H9 (cell line): Measurements from ENCODE around the gene TMOD3. TPM values are rescaled to one million over a fixed set of nuclear protein-coding genes. Genes with fewer than 3 reads are reported as not detected.

Source experiments
- DNase-seq: peaks from one replicate; pipeline ENCODE4 v3.0.0-alpha.2; 2017
- H2AFZ ChIP-seq: one replicate; pipeline ENCODE4 v1.6.1; 2013; ENCODE audit warnings: mild to moderate bottlenecking, low read length, control low read depth, moderate library complexity
- H2AK5ac ChIP-seq: 2 replicates; pipeline ENCODE4 v1.6.1; 2013; ENCODE audit warnings: low read length, control low read depth, mixed read lengths; ENCODE audit not compliant: insufficient read length
- H2BK120ac ChIP-seq: one replicate; pipeline ENCODE4 v1.6.1; 2013; ENCODE audit warnings: low read depth, mild to moderate bottlenecking, low read length, control low read depth, inconsistent platforms; ENCODE audit not compliant: poor library complexity, severe bottlenecking
- H2BK12ac ChIP-seq: 2 replicates; pipeline ENCODE4 v1.6.1; 2013; ENCODE audit warnings: low read length, control low read depth, mixed read lengths, low read depth; ENCODE audit not compliant: insufficient read length
- H2BK15ac ChIP-seq: 2 replicates; pipeline ENCODE4 v1.6.1; 2013; ENCODE audit warnings: low read depth, low read length, control low read depth
- H2BK20ac ChIP-seq: one replicate; pipeline ENCODE4 v1.6.1; 2013; ENCODE audit warnings: low read depth, mild to moderate bottlenecking, low read length, control low read depth, inconsistent platforms; ENCODE audit not compliant: poor library complexity, severe bottlenecking
- H2BK5ac ChIP-seq: 2 replicates; pipeline ENCODE4 v1.6.1; 2013; ENCODE audit warnings: low read length, control low read depth, mixed read lengths; ENCODE audit not compliant: insufficient read length
- H3K14ac ChIP-seq: 2 replicates; pipeline ENCODE4 v1.6.1; 2013; ENCODE audit warnings: low read length, control low read depth; ENCODE audit not compliant: insufficient read depth
- H3K18ac ChIP-seq: 2 replicates; pipeline ENCODE4 v1.6.1; 2013; ENCODE audit warnings: low read depth, mild to moderate bottlenecking, mixed read lengths, low read length, control low read depth; ENCODE audit not compliant: insufficient read length
- H3K23ac ChIP-seq: 2 replicates; pipeline ENCODE4 v1.6.1; 2013; ENCODE audit warnings: low read length, control low read depth, mixed read lengths, low read depth; ENCODE audit not compliant: insufficient read length
- H3K23me2 ChIP-seq: 2 replicates; pipeline ENCODE4 v1.6.1; 2013; ENCODE audit warnings: low read depth, mild to moderate bottlenecking, mixed read lengths, low read length, control low read depth; ENCODE audit not compliant: insufficient read length, poor library complexity, severe bottlenecking
- H3K27ac ChIP-seq: 2 replicates; pipeline ENCODE4 v1.5.1; 2013; ENCODE audit warnings: low read length, control low read depth, mixed read lengths, low read depth; ENCODE audit not compliant: insufficient read length
- H3K27me3 ChIP-seq: 2 replicates; pipeline ENCODE4 v1.6.1; 2013; ENCODE audit warnings: low read length, control low read depth, inconsistent platforms; ENCODE audit not compliant: insufficient read depth
- H3K4ac ChIP-seq: 2 replicates; pipeline ENCODE4 v1.6.1; 2013; ENCODE audit warnings: low read depth, mild to moderate bottlenecking, control low read depth, inconsistent platforms, low read length, moderate library complexity
- H3K4me1 ChIP-seq: 2 replicates; pipeline ENCODE4 v1.6.1; 2013; ENCODE audit warnings: low read length, control low read depth, inconsistent platforms; ENCODE audit not compliant: insufficient read depth
- H3K4me2 ChIP-seq: 2 replicates; pipeline ENCODE4 v1.6.1; 2013; ENCODE audit warnings: low read length, control low read depth, mixed read lengths; ENCODE audit not compliant: insufficient read length, insufficient read depth
- H3K56ac ChIP-seq: 2 replicates; pipeline ENCODE4 v1.6.1; 2013; ENCODE audit warnings: low read depth, mild to moderate bottlenecking, mixed read lengths, low read length, control low read depth; ENCODE audit not compliant: insufficient read length
- H3K79me1 ChIP-seq: 2 replicates; pipeline ENCODE4 v1.6.1; 2013; ENCODE audit warnings: low read depth, mild to moderate bottlenecking, moderate library complexity, low read length, control low read depth, inconsistent platforms; ENCODE audit not compliant: insufficient read depth, poor library complexity, severe bottlenecking
- H3K79me2 ChIP-seq: 2 replicates; pipeline ENCODE4 v1.6.1; 2013; ENCODE audit warnings: low read length, control low read depth, inconsistent platforms; ENCODE audit not compliant: insufficient read depth
- H3K9ac ChIP-seq: 2 replicates; pipeline ENCODE4 v1.6.1; 2013; ENCODE audit warnings: low read length, control low read depth, mixed read lengths; ENCODE audit not compliant: insufficient read length; ENCODE audit errors: extremely low read depth
- H3K9me3 ChIP-seq: one replicate; pipeline ENCODE4 v1.6.1; 2013; ENCODE audit warnings: low read depth, low read length, inconsistent platforms; ENCODE audit not compliant: control insufficient read depth
- H3T11ph ChIP-seq: one replicate; pipeline ENCODE4 v1.6.1; 2013; ENCODE audit warnings: mild to moderate bottlenecking, low read length, control low read depth, inconsistent platforms
- H4K20me1 ChIP-seq: one replicate; pipeline ENCODE4 v1.6.1; 2013; ENCODE audit not compliant: control insufficient read depth, insufficient read length, insufficient read depth
- H4K5ac ChIP-seq: 2 replicates; pipeline ENCODE4 v1.6.1; 2013; ENCODE audit warnings: low read depth, mild to moderate bottlenecking, mixed read lengths, low read length, control low read depth; ENCODE audit not compliant: insufficient read length
- H4K8ac ChIP-seq: replicated peaks from 2 replicates; pipeline ENCODE4 v1.6.1; 2013; ENCODE audit warnings: low read length, control low read depth, mixed read lengths, low read depth; ENCODE audit not compliant: insufficient read length
- H4K91ac ChIP-seq: 2 replicates; pipeline ENCODE4 v1.6.1; 2013; ENCODE audit warnings: low read depth, mild to moderate bottlenecking, moderate library complexity, mixed read lengths, low read length, control low read depth; ENCODE audit not compliant: insufficient read length
- H3K27ac Mint-ChIP-seq, 3 experiments: 2 replicates in 2 of 3; 3 replicates in 1 of 3; pipeline ENCODE4 v1.8.0; 2020 to 2021; ENCODE audit warnings: mixed read lengths in 3 of 3, mild to moderate bottlenecking in 1 of 3, moderate library complexity in 1 of 3
- H3K27me3 Mint-ChIP-seq: 2 replicates; pipeline ENCODE4 v1.8.0; 2021; ENCODE audit warnings: low read depth, mild to moderate bottlenecking, moderate library complexity, mixed read lengths
- H3K36me3 Mint-ChIP-seq, 3 experiments: 2 replicates in 2 of 3; 3 replicates in 1 of 3; pipeline ENCODE4 v1.8.0; 2020 to 2021; ENCODE audit warnings: low read depth in 3 of 3, mixed read lengths in 3 of 3; ENCODE audit not compliant: insufficient read depth in 1 of 3
- H3K4me1 Mint-ChIP-seq, 2 experiments: 2 replicates each; pipeline ENCODE4 v1.8.0; 2020; ENCODE audit warnings: mixed read lengths in 2 of 2
- H3K4me3 Mint-ChIP-seq, 2 experiments: 2 replicates in 1 of 2; 3 replicates in 1 of 2; pipeline ENCODE4 v1.8.0; 2020 to 2021; ENCODE audit warnings: mild to moderate bottlenecking in 2 of 2, mixed read lengths in 2 of 2, moderate library complexity in 1 of 2
- H3K9me3 Mint-ChIP-seq, 2 experiments: 2 replicates in 1 of 2; 3 replicates in 1 of 2; pipeline ENCODE4 v1.8.0; 2020; ENCODE audit warnings: mild to moderate bottlenecking in 2 of 2, mixed read lengths in 2 of 2, moderate library complexity in 1 of 2
- WGBS: extraction: QIAGEN DNeasy Blood & Tissue Kit; methylation state at CpG from one replicate; pipeline ENCODE4 v1.1.7; 2013; ENCODE audit warnings: missing lambda C conversion rate, low lambda C conversion rate, mixed read lengths; ENCODE audit not compliant: insufficient read length; ENCODE audit errors: extremely low coverage; 5-methylcytosine and 5-hydroxymethylcytosine counted together
- total RNA-seq: library from RNA; stranded (reverse); gene quantifications from 2 replicates; pipeline ENCODE4 v1.2.1, GENCODE V29; 2021
- TF ChIP-seq, protein P1 (sequence below): fragments of 200-600 bp; sonication (generic); conservative IDR thresholded peaks from 3 replicates; pipeline ENCODE4 v1.8.0; 2021; ENCODE audit warnings: antibody characterized with exemption, mild to moderate bottlenecking

TMOD3 gene
- total RNA-seq, 1 experiment from 2014 or later: 24.7 TPM

DNA sequence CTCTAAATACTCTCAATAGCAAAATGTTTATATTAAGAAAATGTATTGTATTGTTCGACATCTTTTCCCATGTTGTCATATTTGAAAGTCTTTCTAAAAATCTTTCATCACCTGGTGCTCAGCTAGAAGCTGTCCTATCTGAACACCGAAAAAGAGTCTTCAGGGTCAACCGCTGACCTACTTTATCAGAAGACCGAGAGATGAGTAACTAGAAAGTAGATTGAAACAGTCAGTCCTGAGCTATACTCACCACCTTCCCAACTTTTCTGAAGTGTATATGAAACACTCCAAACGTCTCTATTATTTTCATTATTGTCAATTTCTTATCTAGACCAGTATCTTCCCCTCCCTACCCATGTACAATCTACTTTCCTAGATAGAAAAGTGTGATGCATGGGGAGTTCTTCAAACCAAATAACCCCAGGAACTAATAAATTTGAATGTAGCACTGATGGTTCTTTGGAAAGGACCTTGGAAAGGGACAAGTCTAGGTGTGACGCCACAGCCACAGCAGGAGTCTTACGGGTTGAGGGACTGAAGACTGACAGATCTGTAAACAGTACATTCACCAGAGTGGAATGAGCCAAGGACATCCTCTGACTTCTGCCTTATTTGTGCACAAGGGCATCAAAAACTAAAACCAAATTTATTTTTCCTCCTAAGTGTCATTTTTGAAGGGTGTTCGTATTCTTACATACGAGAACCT is 58.6 kb downstream of the TMOD3 start:
- no peak overlapping the region for H3K4me2 ChIP-seq
- no peak overlapping the region for H2AK5ac ChIP-seq
- H4K8ac ChIP-seq: no peak overlapping the region
- Mint-ChIP-seq H3K9me3 (peaks cover 14 to 16% of the 10 kb centered on the region in 2 experiments; a peak in 4 of 5 replicates), H3K27me3 (no peaks in the 10 kb centered on the region), H3K36me3 (peaks cover 18 to 42% (median 32%) of the 10 kb centered on the region in 3 experiments), H3K27ac (0 out of 7 replicates have a peak overlapping the region, but pooled peaks of 1 of the 3 experiments have one; percentile 28), H3K4me3 (no peak overlapping the region), H3K4me1 (peaks cover 0 to 3% of the 10 kb centered on the region in 2 experiments; a peak in 2 of 4 replicates)
- TF ChIP-seq, protein P1, sequence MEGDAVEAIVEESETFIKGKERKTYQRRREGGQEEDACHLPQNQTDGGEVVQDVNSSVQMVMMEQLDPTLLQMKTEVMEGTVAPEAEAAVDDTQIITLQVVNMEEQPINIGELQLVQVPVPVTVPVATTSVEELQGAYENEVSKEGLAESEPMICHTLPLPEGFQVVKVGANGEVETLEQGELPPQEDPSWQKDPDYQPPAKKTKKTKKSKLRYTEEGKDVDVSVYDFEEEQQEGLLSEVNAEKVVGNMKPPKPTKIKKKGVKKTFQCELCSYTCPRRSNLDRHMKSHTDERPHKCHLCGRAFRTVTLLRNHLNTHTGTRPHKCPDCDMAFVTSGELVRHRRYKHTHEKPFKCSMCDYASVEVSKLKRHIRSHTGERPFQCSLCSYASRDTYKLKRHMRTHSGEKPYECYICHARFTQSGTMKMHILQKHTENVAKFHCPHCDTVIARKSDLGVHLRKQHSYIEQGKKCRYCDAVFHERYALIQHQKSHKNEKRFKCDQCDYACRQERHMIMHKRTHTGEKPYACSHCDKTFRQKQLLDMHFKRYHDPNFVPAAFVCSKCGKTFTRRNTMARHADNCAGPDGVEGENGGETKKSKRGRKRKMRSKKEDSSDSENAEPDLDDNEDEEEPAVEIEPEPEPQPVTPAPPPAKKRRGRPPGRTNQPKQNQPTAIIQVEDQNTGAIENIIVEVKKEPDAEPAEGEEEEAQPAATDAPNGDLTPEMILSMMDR: no peak
- no peak overlapping the region for H3K4ac ChIP-seq
- no peak for DNase-seq
- no peaks in the 10 kb centered on the region for H3K23me2 ChIP-seq
- H3K27me3 ChIP-seq: no peaks in the 10 kb centered on the region
- no peak overlapping the region for H2BK120ac ChIP-seq
- no peak overlapping the region for H2AFZ ChIP-seq
- no peak overlapping the region for H3K56ac ChIP-seq
- no peaks in the 10 kb centered on the region for H3K4me1 ChIP-seq
- no peaks in the 10 kb centered on the region for H3K79me2 ChIP-seq
- no CpG with 5 or more reads among the region's 9 CpGs for WGBS
- H4K20me1 ChIP-seq: no peaks in the 10 kb centered on the region
- no peak overlapping the region for H3K27ac ChIP-seq
- no peaks in the 10 kb centered on the region for H3K9me3 ChIP-seq
- H4K5ac ChIP-seq: no peak overlapping the region
- H3K79me1 ChIP-seq: no peaks in the 10 kb centered on the region
- H2BK20ac ChIP-seq: no peak overlapping the region
- no peak overlapping the region for H3T11ph ChIP-seq
- H4K91ac ChIP-seq: no peak overlapping the region
- H2BK12ac ChIP-seq: no peak overlapping the region
- no peak overlapping the region for H3K14ac ChIP-seq
- no peak overlapping the region for H3K23ac ChIP-seq
- H2BK5ac ChIP-seq: no peak overlapping the region
- no peak overlapping the region for H3K9ac ChIP-seq
- H2BK15ac ChIP-seq: no peak overlapping the region
- H3K18ac ChIP-seq: no peak overlapping the region
